C4-2B (cell line): Measurements from ENCODE around the gene SUSD4.

ENCODE experiments used
- ZFX ChIP-seq: fragments of 450-650 bp; IDR thresholded peaks from 2 replicates; pipeline ENCODE4 v1.6.1; 2017
- TF ChIP-seq, protein P1 (sequence below): fragments of 450-650 bp; conservative IDR thresholded peaks from 2 replicates; pipeline ENCODE4 v1.5.1; 2017; ENCODE audit warnings: mild to moderate bottlenecking

DNA sequence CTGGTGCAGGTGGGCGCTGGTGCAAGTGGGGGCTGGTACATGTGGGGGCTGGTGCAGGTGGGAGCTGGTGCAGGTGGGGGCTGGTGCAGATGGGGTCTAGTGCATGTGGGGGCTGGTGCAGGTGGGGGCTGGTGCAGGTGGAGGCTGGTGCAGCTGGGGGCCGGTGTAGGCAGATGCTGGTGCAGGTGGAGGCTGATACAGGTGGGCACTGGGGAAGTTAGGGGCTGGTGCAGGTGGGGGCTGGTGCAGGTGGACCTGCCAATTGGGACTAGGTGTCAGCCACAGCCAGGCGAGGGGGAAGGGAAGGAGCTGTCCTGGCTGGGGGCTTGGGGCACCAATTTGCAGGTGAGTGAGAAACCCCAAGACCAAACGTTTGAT is 174.5 kb downstream of the SUSD4 start:
- TF ChIP-seq, protein P1, sequence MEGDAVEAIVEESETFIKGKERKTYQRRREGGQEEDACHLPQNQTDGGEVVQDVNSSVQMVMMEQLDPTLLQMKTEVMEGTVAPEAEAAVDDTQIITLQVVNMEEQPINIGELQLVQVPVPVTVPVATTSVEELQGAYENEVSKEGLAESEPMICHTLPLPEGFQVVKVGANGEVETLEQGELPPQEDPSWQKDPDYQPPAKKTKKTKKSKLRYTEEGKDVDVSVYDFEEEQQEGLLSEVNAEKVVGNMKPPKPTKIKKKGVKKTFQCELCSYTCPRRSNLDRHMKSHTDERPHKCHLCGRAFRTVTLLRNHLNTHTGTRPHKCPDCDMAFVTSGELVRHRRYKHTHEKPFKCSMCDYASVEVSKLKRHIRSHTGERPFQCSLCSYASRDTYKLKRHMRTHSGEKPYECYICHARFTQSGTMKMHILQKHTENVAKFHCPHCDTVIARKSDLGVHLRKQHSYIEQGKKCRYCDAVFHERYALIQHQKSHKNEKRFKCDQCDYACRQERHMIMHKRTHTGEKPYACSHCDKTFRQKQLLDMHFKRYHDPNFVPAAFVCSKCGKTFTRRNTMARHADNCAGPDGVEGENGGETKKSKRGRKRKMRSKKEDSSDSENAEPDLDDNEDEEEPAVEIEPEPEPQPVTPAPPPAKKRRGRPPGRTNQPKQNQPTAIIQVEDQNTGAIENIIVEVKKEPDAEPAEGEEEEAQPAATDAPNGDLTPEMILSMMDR = no peak
- TF ChIP-seq ZFX = no peak
